Right atrium auricular region (tissue), 2 donors: ENCODE measurements around the gene SLC27A1. TPM values are rescaled to one million over a fixed set of nuclear protein-coding genes. Genes with fewer than 3 reads are reported as not detected.

ENCODE experiments used
- DNase-seq: peaks from one replicate; pipeline ENCODE4 v3.0.0-alpha.2; 2019; ENCODE audit warnings: low spot score
- H3K27ac ChIP-seq, 2 donors: fragments of 200-600 bp; sonication (generic); 1 replicate in 1 of 2; 2 replicates in 1 of 2; pipeline ENCODE4 v1.5.1; 2016 to 2019
- H3K27me3 ChIP-seq, 2 donors: fragments of 200-600 bp; sonication (generic); one replicate each; pipeline versions ENCODE4 v1.5.1 to v1.6.0; 2017 to 2019
- H3K36me3 ChIP-seq: fragments of 200-600 bp; sonication (generic); one replicate; pipeline ENCODE4 v1.5.1; 2016
- H3K4me1 ChIP-seq, 2 donors: fragments of 200-600 bp; sonication (generic); one replicate each; pipeline versions ENCODE4 v1.5.1 to v1.6.0; 2017 to 2019
- H3K4me3 ChIP-seq, 2 donors: fragments of 200-600 bp; sonication (generic); 1 replicate in 1 of 2; 2 replicates in 1 of 2; pipeline ENCODE4 v1.5.1; 2017 to 2019; ENCODE audit warnings: mild to moderate bottlenecking in 1 of 2, moderate library complexity in 1 of 2
- H3K9me3 ChIP-seq, 2 donors: fragments of 200-600 bp; sonication (generic); one replicate each; pipeline ENCODE4 v1.5.1; 2019
- total RNA-seq, 2 donors: library from RNA; depleted of rRNA; stranded (reverse); fragments of >200 nt; gene quantifications; one replicate each; pipeline ENCODE4 v1.1.0, GENCODE V29; 2016
- TF ChIP-seq, protein P1 (sequence below), 2 donors: fragments of 200-600 bp; sonication (generic); IDR thresholded peaks; one replicate each; pipeline ENCODE4 v1.5.1; 2019; ENCODE audit warnings: antibody characterized with exemption in 2 of 2

Gene SLC27A1
- total RNA-seq, 2 donors from 2014 or later, result 31.2 to 65.6 TPM

DNA sequence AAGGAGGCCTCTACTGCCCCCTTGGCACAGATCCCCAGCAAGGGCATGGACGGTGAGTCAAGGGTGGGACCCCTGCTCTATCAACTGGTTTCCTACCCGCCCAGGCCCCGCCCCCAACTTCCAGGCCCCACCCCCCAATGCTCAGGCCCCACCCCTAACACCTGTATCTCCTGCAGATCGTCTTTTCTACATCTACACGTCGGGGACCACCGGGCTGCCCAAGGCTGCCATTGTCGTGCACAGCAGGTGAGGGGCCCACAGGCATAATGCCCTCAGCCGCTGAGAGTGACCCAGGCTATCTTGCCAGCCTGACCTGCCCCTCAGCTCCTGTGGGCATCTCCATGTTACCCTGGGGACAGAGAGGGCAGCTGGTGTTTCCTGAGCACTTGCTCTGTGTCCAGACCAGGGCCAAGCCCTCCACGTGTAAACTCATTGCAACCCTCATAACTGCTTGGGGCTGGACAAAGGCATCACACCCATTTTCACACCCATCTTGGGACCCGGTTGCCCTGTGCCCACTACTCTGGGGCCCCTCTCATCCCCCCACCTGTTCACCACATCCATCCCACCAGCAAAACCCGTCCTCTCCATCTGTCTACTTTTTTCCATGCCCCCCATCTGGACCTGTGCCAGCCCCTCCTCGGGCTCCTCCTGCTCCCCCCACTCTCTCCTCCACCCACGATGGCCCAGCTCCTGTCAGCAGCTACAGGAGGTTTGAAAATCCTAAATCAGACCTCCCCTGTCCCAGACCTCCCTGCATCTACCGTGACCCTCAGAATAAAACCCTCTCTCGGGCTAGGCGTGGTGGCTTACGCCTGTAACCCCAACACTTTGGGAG lies 17.2 kb downstream of the SLC27A1 start:
- H3K27ac ChIP-seq, result no peak overlapping the region

GRCh38 chr19:17488593-17489391 lies 18.5 kb downstream of the SLC27A1 start:
- DNase-seq, result no peak
- TF ChIP-seq, protein P1, sequence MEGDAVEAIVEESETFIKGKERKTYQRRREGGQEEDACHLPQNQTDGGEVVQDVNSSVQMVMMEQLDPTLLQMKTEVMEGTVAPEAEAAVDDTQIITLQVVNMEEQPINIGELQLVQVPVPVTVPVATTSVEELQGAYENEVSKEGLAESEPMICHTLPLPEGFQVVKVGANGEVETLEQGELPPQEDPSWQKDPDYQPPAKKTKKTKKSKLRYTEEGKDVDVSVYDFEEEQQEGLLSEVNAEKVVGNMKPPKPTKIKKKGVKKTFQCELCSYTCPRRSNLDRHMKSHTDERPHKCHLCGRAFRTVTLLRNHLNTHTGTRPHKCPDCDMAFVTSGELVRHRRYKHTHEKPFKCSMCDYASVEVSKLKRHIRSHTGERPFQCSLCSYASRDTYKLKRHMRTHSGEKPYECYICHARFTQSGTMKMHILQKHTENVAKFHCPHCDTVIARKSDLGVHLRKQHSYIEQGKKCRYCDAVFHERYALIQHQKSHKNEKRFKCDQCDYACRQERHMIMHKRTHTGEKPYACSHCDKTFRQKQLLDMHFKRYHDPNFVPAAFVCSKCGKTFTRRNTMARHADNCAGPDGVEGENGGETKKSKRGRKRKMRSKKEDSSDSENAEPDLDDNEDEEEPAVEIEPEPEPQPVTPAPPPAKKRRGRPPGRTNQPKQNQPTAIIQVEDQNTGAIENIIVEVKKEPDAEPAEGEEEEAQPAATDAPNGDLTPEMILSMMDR (IDR thresholded peaks at IDR 0.05), result no peak
- Histone ChIP-seq H3K4me3 (peak overlapping the region in 1 of 2 donors; percentile 16), H3K27me3 (no peaks in the 10 kb centered on the region), H3K4me1 (peaks cover 0 to 20% of the 10 kb centered on the region in 2 donors), H3K36me3 (peaks cover 11% of the 10 kb centered on the region), H3K9me3 (no peaks in the 10 kb centered on the region), H3K27ac (no peak overlapping the region)

More for the DNA sequence above, 17.2 kb downstream of the SLC27A1 start:
- Histone ChIP-seq H3K4me1 (peaks cover 0 to 20% of the 10 kb centered on the region in 2 donors), H3K4me3 (no peak overlapping the region), H3K27me3 (no peaks in the 10 kb centered on the region), H3K36me3 (peaks cover 11% of the 10 kb centered on the region), H3K9me3 (no peaks in the 10 kb centered on the region)
- no peak for DNase-seq
- TF ChIP-seq, protein P1 (IDR thresholded peaks at IDR 0.05), result no peak

DNA sequence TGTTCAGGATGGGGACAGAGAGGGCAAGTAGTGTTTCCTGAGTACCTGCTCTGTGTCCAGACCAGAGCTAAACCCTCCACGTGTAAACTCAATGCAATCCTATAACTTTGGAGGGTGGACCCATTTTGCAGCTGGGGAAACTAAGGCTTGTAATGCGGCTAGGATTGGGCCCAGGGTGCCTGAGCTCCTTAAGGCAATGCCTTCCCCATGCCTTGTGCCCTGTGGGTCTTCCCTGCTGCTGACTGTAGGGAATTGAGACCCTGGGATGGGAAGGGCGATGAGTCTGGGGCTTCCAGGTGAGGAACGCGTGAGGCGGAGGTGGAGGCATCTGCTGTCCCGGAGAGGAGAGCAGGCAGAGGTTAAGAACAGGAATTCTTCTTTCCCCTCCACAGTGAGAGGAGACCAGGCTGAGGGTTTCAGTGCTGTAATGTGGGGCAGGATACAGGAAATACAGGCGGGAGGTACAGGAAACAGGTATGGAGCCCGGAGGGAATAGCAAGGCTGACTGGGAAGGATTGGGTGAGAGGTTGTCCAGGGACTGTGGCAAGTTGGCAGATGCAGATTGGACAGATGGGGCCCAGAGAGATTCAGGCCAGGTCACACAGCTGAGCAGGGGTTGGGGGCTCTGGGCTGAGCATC lies 19.2 kb downstream of the SLC27A1 start:
- DNase-seq, result no peak
- H3K9me3 ChIP-seq, result no peaks in the 10 kb centered on the region
- H3K36me3 ChIP-seq, result peaks cover 11% of the 10 kb centered on the region
- H3K27ac ChIP-seq, result no peak overlapping the region
- no peaks in the 10 kb centered on the region for H3K27me3 ChIP-seq
- H3K4me1 ChIP-seq, result peaks cover 0 to 20% of the 10 kb centered on the region in 2 donors
- TF ChIP-seq, protein P1 (IDR thresholded peaks at IDR 0.05), result no peak
- no peak overlapping the region for H3K4me3 ChIP-seq

DNA sequence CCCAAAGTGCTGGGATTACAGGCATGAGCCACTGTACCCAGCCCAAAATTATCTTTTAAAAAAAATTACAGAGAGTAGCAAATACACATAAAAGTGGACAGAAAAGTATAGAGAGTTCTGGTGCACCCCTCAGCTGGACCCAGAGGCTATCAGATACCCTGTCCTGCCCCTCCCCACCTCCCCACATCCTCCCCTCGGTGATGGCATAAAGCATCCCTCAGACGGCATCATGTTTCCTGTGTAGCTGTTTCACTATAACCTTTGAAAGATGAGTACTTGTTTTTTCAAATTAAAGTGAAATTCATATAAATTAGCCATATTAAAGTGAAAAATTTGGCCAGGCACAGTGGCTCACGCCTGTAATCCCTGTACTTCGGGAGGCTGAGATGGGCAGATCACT lies 20.1 kb downstream of the SLC27A1 start:
- H3K36me3 ChIP-seq, result peaks cover 11% of the 10 kb centered on the region
- DNase-seq, result no peak
- TF ChIP-seq, protein P1 (IDR thresholded peaks at IDR 0.05), result no peak
- H3K4me1 ChIP-seq, result peaks cover 0 to 20% of the 10 kb centered on the region in 2 donors
- H3K9me3 ChIP-seq, result no peaks in the 10 kb centered on the region
- no peak overlapping the region for H3K4me3 ChIP-seq
- H3K27ac ChIP-seq, result no peak overlapping the region
- no peaks in the 10 kb centered on the region for H3K27me3 ChIP-seq

GRCh38 chr19:17491287-17491686 lies 21.0 kb downstream of the SLC27A1 start:
- Histone ChIP-seq H3K4me1 (peaks cover 0 to 25% of the 10 kb centered on the region in 2 donors), H3K4me3 (no peak overlapping the region), H3K9me3 (no peaks in the 10 kb centered on the region), H3K27ac (no peak overlapping the region), H3K36me3 (peaks cover 11% of the 10 kb centered on the region), H3K27me3 (no peaks in the 10 kb centered on the region)
- TF ChIP-seq, protein P1 (IDR thresholded peaks at IDR 0.05), result no peak
- DNase-seq, result no peak
